Measurements from ENCODE around the gene KIAA0319L.

KIAA0319L gene

GRCh38 chr1:35568975-35569395 is 11.8 kb upstream of the KIAA0319L start:
- Histone ChIP-seq H3K9me2 (replicated peaks; ENCODE audit: control insufficient read depth, low read length) (no peaks in the 10 kb centered on the region), H3K4me1 (ENCODE audit: control insufficient read depth, low read length) (no peaks in the 10 kb centered on the region), H3K36me3 (ENCODE audit: control insufficient read depth, low read length) (peaks cover 10% of the 10 kb centered on the region), H3K27ac (ENCODE audit: low read depth, low read length) (no peak overlapping the region), H3K27me3 (ENCODE audit: control insufficient read depth, low read length) (peaks cover 14% of the 10 kb centered on the region; the same call in 1 of the 2 replicates), H3K4me2 (ENCODE audit: low read length) (no peak overlapping the region), H4K20me1 (ENCODE audit: control insufficient read depth, insufficient read depth, low read depth, low read length) (peaks cover 9% of the 10 kb centered on the region; the same call in 1 of the 2 replicates), H3F3A (ENCODE audit: control insufficient read depth, insufficient read depth) (no peaks in the 10 kb centered on the region), H3K4me3 (ENCODE audit: low read length) (no peak overlapping the region), H3K9me3 (ENCODE audit: control insufficient read depth, insufficient read depth, low read length) (no peaks in the 10 kb centered on the region), H3K79me2 (ENCODE audit: control insufficient read depth, low read length) (no peaks in the 10 kb centered on the region)
- TF ChIP-seq EZH2phosphoT487 (IDR thresholded peaks at IDR 0.05; ENCODE audit: borderline replicate concordance, low read length) (no peak), CTCF (IDR thresholded peaks at IDR 0.05; ENCODE audit: low read depth, low read length, poor library complexity, severe bottlenecking) (peak; percentile 93)

GRCh38 chr1:35567947-35568558 is 10.8 kb upstream of the KIAA0319L start:
- Histone ChIP-seq H3K4me2 (ENCODE audit: low read length) (no peak overlapping the region), H3K9me2 (replicated peaks; ENCODE audit: control insufficient read depth, low read length) (no peaks in the 10 kb centered on the region), H3K79me2 (ENCODE audit: control insufficient read depth, low read length) (no peaks in the 10 kb centered on the region), H3K27me3 (ENCODE audit: control insufficient read depth, low read length) (peaks cover 11% of the 10 kb centered on the region; the same call in 1 of the 2 replicates), H3K36me3 (ENCODE audit: control insufficient read depth, low read length) (peaks cover 10% of the 10 kb centered on the region), H3K4me3 (ENCODE audit: low read length) (no peak overlapping the region), H3F3A (ENCODE audit: control insufficient read depth, insufficient read depth) (no peaks in the 10 kb centered on the region), H3K4me1 (ENCODE audit: control insufficient read depth, low read length) (no peaks in the 10 kb centered on the region), H3K9me3 (ENCODE audit: control insufficient read depth, insufficient read depth, low read length) (no peaks in the 10 kb centered on the region), H3K27ac (ENCODE audit: low read depth, low read length) (no peak overlapping the region), H4K20me1 (ENCODE audit: control insufficient read depth, insufficient read depth, low read depth, low read length) (peaks cover 9% of the 10 kb centered on the region; the same call in 1 of the 2 replicates)
- TF ChIP-seq EZH2phosphoT487 (IDR thresholded peaks at IDR 0.05; ENCODE audit: borderline replicate concordance, low read length) (no peak), CTCF (IDR thresholded peaks at IDR 0.05; ENCODE audit: low read depth, low read length, poor library complexity, severe bottlenecking) (no peak)

GRCh38 chr1:35565742-35566133 is 8.5 kb upstream of the KIAA0319L start:
- Histone ChIP-seq H3K27me3 (ENCODE audit: control insufficient read depth, low read length) (no peaks in the 10 kb centered on the region), H3K4me2 (ENCODE audit: low read length) (no peak overlapping the region), H3F3A (ENCODE audit: control insufficient read depth, insufficient read depth) (no peaks in the 10 kb centered on the region), H3K4me1 (ENCODE audit: control insufficient read depth, low read length) (no peaks in the 10 kb centered on the region), H3K79me2 (ENCODE audit: control insufficient read depth, low read length) (no peaks in the 10 kb centered on the region), H3K36me3 (ENCODE audit: control insufficient read depth, low read length) (peaks cover 14% of the 10 kb centered on the region), H3K27ac (ENCODE audit: low read depth, low read length) (no peak overlapping the region), H3K4me3 (ENCODE audit: low read length) (no peak overlapping the region), H3K9me3 (ENCODE audit: control insufficient read depth, insufficient read depth, low read length) (no peaks in the 10 kb centered on the region), H4K20me1 (ENCODE audit: control insufficient read depth, insufficient read depth, low read depth, low read length) (peaks cover 9% of the 10 kb centered on the region; the same call in 1 of the 2 replicates), H3K9me2 (replicated peaks; ENCODE audit: control insufficient read depth, low read length) (no peaks in the 10 kb centered on the region)
- no peak for TF ChIP-seq CTCF (IDR thresholded peaks at IDR 0.05; ENCODE audit: low read depth, low read length, poor library complexity, severe bottlenecking)
- no peak for TF ChIP-seq EZH2phosphoT487 (IDR thresholded peaks at IDR 0.05; ENCODE audit: borderline replicate concordance, low read length)

All from DOHH2 (cell line).